NCI-H226 (cell line): Measurements from ENCODE around the gene ZNF768.

Experiments
- DNase-seq: peaks from one replicate; pipeline ENCODE4 v3.0.0-alpha.2; 2015

The ZNF768 gene

DNA sequence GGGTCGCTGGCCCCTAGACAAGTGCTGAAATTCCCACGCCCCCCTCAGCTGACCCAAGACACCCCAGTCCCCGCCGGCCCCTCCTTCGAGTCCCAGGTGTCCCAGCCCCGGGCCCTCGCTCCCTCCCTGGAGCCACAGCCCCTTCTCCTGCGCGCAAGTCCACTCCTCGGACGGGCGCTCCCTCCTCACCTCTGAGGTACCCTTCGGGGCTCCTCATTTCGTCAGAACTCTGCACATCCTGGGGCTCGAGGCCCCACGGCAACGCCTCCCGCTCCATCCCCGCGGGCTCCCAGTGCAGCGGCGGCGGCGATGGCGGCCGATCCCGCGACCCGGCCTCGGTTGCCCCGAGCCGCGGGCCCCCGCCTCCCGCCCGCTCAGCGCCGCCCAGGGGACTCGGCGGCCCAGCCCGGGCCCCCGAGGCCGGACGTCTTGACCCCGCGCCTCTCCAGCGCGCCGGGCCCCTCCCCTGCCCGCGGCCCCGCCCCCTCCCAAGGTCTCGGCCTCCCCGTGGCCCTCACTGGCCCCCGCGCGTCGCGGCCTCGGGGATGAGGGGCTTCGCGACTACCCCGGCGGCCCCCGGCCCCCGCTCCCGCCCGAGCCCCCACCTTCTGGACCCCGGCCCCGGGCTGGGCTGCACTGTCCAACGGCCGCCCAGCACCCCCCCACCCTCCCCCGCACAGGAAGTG is at the start of gene ZNF768:
Gene ZNF768, minus strand, starts transcription at position 430 of the 686 bp plus-strand sequence. Its CDS starts 153 bp downstream, at position 277.
- DNase-seq = peak; percentile 30

DNA sequence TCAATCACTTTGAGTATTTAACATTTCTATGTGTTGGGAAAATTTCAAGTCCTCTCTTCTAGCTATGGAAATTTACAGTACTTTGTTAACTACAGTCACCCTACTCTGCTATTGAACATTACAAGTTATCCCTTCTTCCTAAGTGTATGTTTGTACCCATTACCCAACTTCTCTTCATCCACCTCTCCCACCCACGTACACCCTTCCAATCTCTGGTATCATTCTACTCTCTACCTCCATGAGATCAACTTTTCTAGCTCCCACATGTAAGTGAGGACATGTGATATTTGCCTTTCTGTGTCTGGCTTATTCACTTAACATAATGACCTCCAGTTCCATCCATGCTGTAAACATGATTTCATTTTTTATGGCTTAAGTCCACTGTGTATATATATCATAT is 48.3 kb upstream of the ZNF768 start:
- no peak for DNase-seq

DNA sequence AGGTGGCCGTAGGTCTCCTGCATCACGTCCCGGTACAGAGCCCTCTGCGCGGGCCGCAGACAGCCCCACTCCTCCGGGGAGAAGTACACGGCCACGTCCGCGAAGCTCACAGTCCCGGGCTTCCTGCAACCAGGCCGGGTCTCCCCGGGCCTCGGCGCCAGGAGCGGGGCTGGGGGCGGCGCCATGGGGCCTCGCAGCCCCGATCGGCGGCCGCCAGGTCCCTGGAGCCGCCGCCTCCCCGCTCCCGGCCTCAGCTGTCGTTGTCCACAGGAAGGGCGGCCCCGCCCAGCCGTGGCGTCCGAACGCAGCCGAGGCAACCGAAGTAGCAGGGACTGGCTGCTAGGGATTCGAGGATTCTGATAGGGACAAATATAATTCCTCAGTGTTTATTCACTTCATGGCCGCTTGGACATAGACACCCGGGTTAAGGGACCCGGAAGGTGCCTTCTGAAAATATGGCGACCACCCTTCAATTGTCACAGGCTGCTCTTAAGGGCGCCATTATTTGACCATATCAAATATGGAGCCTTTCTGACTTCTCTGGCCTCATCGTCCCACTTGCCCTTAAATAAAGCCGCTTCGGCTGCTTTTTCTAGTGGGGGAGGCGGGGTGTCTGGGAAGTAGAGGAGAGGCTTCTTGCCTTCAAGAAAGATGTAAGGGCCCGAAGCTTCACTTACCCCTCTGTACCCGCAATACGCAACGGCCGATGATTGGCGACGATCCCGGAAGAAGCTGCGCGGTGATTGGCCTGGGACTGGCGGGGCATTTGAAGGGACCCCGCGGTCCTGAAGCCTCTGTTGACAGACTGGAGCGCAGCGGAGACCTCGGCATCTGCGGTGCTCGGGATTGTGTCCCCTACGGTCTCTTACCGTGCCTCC is 45.3 kb upstream of the ZNF768 start, which contains the start of gene ZNF688:
Gene ZNF688, minus strand, starts transcription at position 270 of the 878 bp plus-strand sequence. Its CDS starts 85 bp downstream, at position 185.
- peak; percentile 99 for DNase-seq

DNA sequence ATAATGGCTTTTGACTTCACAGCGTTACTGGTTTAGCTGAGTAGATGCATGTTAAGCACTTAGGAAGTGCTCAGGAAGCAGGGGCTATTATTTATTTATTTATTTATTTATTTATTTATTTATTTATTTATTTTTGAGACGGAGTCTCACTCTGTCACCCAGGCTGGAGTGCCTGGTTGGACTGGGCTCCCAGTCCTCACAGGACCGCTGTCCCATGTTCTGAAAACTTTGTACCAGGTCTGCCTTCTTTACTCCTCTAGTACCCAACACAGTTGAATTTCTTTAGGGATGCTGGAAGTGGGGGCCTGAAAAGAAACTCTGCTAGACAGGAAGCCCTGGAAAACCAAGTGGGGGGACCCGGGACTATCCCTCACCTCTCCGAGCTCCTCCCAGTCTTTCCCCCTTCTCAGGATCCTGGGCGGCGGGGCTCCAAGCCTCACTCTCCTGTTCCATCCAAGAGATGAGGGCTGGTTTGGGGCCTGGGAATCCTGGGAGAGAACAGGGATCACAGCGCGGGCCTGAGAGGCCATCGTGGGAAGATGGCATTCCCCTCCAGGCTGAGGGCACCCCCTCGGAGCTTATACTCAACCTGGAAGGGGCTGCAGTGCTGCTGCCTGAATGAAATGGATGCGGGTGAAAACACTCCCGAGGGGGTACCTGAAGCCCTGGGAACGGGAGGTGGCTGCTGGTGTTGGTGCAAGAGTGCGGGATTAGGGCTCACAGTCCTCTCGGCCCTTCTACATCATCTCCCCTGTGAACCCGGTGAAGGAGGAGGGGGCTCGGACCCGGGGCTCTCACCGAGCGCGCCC is 44.5 kb upstream of the ZNF768 start:
- DNase-seq = no peak

DNA sequence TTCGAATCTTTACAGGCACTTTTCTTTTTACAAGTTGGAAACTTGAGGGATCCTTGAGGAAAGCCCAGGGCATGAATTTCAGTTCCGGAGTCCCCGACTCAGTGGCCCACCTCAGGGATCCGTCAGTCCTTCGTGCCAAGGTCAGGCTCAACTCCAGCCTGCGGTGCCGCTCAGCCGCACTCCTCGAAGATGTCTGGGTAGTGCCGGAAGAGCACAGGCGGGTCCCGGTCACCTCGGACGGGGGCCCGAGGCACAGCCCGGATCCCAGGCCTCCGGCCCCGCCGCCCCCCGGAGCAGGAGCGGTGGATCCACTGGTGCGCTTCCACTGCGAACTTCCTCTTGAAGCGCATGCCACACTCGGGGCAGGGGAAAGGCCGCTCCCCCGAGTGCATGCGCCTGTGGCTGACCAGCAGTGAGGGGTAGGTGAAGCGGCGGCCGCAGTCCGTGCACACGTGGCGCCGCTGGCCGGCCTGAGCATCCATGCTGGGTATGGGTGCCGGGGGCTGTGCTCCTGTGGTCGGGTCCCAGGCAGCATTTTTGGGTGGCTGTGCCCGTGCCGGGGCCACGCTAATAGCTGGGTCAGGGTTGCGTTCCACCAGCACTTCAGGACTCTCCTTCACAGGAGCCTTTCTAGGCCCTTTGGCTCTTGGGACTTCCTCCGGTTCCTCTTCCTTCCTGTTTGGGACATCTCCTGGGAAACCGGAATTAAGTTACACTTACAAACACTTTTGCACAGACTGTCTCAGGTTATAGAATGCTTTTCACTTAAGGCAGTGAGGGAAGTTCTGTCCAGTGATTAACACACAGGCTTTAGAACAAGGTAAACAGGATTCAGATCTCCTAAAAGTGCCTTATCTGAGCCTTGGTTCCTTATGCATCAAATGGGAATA is 43.6 kb upstream of the ZNF768 start:
- no peak for DNase-seq

DNA sequence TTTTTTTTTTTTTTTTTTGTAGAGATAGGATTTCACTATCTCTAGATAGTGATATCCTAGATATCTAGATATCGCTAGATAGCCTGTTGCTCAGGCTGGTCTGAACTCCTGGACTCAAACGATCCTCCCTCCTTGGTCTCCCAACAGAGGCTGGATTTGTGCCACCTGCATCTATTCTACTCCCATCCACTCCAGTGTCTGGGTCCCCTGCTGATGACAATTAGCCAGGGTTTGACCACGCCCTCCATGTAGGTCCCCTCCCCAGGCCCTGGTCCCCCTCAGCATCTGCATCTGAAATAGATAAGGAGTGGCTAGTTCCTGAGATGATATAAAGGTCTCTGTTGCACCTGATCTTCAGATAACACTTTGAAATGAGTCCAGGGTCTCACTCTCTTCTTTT is 42.9 kb upstream of the ZNF768 start:
- no peak for DNase-seq

DNA sequence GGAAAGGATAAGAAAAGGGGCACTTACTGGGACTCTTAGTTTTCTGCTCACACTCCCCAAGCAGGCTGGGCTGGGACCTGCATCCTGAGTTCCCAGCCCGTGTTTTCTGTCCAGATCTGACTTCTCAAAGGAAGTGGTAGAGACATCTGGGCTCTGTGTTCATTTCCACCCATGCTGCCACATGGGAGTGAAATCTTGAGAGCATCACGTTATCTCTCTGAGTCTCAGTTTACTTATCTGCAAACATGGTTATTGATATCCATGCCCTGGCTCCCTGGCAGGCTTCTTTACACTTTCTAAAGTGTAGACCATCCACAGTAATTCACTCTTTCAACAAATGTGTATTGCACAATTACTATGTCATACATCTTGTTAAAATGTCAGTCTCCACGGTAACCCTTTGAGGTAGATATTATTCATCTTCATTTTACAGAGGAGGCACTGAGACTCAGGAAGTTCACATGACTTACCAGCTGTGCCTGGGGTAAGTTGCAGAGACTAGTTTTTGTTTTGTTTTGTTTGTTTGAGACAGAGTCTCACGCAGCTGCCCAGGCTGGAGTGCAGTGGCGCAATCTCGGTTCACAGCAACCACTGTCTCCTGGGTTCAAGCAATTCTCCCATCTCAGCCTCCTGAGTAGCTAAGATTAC is 41.7 kb upstream of the ZNF768 start:
- DNase-seq = peak; percentile 88

DNA sequence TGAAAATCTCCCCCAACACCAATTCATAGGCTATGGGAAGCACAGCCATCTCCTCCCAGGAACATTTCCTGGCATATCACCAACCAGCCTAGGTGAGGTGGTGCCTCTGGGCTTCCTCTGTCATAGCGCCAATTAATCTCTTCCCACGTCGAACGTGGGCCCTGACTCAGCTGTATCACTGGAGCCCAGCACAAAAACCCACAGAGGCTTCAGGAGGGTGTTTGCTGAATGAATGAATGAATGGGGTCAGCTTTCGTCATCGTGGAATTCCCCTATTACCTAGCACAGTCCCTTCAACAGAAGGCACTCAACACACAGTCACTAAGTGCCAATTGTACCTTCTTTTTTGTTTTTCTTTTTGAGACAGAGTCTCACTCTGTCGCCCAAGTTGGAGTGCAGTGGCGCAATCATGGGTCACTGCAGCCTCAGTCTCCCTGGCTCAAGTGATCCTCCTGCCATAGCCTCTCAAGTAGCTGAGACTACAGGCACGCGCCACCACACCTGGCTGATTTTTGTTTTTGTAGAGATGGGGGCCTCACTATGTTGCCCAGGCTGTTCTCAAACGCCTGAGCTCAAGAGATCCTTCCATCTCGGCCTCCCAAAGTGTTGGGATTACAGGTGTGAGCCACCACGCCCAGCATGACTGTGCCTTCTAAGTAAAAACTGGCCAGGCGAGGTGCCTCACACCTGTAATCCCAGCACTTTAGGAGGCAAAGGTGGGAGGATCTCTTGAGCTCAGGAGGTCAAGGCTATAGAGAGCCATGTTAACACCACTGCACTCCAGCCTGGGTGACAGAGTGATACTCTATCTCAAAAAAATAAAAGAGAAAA is 41.0 kb upstream of the ZNF768 start:
- DNase-seq = peak; percentile 80

DNA sequence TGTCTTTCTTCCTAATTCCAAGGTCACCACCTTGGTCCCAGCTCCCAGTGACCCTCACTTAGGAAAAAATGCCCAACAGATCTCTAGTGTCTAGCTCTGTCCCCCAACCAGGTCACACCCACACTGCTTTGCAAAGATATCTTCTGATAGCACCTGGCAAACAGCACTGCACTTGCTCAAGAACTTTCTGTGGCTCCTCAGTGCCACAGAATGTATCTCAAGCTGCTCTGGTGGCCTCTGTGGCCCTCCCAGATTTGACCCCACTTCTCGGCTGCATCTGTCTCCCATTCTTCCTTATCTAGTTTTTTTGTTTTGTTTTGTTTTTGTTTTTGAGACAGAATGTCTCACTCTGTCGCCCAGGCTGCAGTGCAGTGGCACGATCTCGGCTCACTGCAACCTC is 40.2 kb upstream of the ZNF768 start:
- no peak for DNase-seq

DNA sequence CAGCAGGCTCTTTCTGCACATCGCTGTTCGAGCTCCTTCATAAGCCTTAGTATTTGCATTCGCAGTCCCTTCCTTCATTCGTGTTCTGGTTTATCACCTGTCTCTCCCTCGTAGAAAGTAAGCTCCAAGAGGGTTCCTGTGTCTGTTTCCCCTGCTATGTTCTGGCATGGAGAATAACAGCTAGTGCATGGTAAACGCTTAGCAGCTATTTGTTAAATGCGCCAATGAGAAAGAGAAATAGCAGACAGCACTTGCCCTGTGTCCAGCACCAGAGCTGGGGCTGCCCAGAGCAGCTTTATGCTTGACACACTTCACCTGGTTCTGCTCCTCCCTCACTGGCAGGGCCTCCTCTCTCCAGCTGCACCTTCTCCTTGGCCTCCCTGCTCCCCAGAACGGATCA is 39.6 kb upstream of the ZNF768 start:
- no peak for DNase-seq

DNA sequence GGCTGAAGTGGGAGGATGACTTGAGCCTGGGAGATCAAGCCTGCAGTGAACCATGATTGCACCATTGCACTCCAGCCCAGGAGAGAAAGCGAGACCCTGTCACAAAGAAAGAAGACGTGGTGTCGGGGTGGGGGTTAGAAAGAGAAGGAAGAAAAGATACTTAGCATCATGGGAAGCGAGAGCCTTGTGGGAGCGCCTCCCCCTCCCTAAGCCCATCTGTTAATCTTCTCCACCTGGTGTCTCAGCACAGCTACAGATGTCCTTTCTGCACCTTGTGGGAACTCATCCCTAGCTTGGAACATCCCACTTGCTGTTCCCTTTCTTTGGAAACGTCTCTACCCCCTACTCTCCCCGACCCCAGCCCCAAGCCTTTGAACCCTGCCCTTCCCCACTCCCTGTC is 39.2 kb upstream of the ZNF768 start:
- no peak for DNase-seq

DNA sequence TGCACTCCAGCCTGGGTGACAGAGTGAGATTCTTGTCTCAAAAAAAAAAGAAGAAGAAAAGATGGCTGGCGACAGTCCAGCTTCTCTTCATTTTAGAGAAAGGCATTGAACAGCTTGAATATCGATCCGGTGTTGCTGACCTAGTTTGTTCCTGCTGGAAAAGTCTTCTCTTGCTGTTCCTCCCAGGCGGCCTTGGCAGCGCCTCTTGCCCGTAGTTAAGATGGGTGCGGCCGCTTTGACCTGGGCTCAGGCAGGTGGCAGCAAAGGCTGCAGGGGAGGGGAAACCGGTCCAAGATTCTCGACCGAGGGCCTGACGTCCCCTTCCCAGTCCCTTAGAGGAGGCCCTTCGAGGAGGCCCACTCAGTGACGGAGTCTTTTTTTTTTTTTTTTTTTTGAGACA is 35.7 kb upstream of the ZNF768 start:
- no peak for DNase-seq

DNA sequence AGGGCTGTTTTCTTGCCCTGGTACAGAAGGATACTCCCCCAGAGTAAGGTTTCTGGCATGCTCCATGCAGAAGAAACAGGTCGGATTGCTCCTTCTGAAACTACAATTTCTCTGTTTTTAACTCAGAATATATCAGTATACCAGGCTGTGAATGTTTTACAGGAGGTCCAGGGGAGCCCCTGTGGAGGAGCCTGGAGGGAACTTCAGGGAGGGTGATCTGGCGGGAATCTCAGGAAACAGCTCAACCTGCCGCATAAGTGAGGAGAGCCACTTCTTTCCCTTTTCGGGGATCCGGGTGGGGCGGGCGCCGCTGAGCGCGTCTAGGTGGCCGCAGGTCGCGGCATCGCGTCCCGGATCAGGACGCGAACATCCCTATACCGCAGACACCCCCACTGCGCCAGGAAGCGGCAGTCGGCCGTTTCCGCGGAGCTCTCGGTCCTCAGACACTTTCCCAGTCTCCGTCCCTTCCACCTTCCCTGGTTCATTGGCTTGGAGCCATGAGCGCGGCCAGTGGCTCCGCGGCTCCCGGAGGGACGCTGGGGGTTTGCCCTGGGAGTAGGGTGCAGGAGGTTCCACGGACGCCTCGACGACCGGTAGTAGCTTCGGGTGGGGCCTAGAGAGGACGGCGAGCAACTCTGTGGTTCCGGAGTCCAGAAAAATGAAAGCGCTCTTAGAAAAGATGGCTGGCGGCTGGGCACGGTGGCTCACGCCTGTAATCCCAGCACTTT is 34.9 kb upstream of the ZNF768 start:
- no peak for DNase-seq

DNA sequence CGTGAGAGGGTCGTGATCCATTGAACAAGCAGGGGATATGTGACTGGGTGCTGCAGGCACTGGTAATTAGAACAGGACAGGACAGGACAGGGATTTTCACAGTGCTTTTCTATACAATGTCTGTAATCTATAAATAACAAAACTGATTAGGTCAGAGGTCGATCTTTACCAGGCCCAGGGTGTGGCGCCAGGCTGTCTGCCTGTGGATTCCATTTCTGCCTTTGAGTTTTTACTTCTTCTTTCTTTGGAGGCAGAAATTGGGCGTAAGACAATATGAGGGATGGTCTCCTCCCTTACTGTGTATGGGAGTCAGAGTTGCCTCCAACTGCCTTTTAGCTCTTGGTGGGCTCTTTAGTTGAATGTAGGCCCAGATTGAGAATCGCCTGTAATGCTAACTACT is 33.3 kb upstream of the ZNF768 start:
- no peak for DNase-seq

DNA sequence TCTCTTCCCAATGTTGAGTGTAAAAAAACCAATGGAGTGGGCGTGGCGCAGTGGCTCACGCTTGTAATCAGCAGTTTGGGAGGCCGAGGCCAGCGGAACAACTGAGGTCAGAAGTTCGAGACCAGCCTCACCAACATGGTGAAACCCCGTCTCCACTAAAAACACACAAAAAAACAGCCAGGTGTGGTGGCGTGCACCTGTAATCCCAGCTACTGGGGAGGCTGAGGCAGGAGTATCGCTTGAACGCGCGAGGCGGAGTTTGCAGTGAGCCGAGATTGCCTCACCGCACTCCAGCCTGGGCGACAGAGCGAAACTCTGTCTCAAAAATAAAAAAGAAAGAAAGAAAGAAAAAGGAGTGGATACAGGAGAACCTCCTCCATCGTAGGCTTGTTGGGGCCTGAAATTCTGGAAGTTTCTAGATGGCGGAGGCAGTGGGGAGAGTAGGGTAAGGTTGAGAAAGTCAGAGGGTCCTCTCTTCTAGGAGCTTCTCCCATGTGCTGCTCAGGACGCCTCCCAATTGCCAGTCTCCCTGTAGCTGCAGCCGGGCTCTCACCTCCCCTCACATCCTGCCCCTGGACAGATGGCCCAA is 32.5 kb upstream of the ZNF768 start:
- no peak for DNase-seq

DNA sequence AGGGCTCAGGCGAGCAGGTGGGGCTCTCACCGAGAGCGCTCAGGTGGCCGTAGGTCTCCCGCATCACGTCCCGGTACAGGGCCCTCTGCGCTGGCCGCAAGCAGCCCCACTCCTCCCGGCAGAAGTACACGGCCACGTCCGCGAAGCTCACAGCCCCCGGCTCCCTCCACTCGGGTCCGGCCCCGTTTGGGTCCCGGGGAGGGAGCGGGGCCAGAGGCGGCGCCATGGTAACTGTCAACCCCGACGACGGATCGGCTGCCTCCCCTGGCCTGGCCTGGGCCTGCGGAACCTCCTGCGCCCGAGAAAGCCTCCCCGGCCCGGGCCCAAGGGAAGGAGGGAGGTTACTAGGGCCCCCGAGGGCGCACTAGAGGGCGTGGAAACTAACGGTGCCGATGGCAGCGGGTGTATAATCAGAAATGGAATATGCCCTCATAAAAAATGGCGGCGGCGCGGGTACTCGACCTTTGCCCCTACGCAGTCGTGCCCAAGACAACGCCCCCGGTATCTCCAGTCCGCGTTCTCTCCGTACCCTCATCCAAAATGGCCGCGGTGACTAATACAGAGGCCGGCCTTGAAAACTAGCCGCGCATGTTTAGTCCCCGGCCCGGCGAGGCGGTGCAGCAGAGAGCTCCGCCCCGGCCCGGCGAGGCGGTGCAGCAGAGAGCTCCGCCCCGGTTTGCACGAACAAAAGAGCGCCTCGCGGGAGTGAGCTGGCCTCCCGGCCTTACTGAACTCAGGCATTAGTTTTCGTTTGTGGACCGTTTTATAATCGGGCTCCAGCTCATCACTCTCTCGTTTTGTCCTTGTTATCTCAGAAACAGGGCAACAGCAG is 31.8 kb upstream of the ZNF768 start, which contains the start of gene ZNF764:
Gene ZNF764, minus strand, starts transcription at position 418 of the 832 bp plus-strand sequence. Its CDS starts 192 bp downstream, at position 226.
- DNase-seq = peak; percentile 97

DNA sequence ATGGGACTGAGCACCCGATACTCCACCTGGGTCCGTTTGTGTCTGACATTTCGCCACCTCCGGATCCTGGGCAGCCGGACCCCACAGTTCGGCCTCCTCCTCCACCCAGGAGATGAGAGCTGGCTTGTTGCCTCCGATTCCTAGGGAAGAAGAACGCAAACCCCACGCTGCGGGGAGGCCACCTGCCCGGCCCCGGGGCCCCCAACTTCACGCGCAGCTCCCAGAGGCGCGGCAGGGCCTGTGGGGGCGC is 31.3 kb upstream of the ZNF768 start:
- DNase-seq = no peak

DNA sequence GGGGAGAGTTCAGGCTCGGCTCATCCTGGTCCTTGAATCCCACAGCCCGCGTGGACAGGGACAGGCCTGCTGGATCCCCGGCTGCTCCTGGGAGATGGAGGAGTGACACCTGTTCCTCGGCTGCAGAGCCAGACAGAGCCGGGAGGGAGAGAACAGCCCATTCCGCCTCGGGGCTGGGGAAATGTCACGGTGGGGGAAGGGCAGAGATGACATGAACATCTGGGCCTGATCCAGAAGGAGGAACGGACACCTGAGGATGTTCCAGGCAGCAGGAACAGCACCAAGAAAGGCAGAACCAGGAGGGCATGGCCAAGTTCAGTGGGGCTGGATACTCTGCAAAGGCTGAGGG is 29.7 kb upstream of the ZNF768 start:
- no peak for DNase-seq
